DOHH2 (cell line): ENCODE results near the gene ADGRG1.

Experiments used
- CTCF ChIP-seq: fragments of 200-600 bp; sonication (generic); IDR thresholded peaks from one replicate; pipeline ENCODE4 v1.5.1; 2014; ENCODE audit warnings: antibody characterized with exemption, mild to moderate bottlenecking, low read depth, low read length; ENCODE audit not compliant: poor library complexity, severe bottlenecking
- EZH2phosphoT487 ChIP-seq: fragments of 200-600 bp; sonication (generic); IDR thresholded peaks from 2 replicates; pipeline ENCODE4 v1.6.1; 2017; ENCODE audit warnings: borderline replicate concordance, mild to moderate bottlenecking, antibody characterized with exemption, low read length, moderate library complexity, mixed read lengths

GRCh38 chr16:57675741-57676551 lies 47.5 kb downstream of the ADGRG1 start:
- TF ChIP-seq CTCF (no peak), EZH2phosphoT487 (no peak)
